ENCODE results near the gene HACE1.

Gene HACE1

GRCh38 chr6:104685871-104686549 lies 173.7 kb downstream of the HACE1 start:
- no peak for DNase-seq (ENCODE audit: low read depth)

GRCh38 chr6:104684911-104685415 lies 174.8 kb downstream of the HACE1 start:
- DNase-seq (ENCODE audit: low read depth), result no peak

- no peak for DNase-seq (ENCODE audit: low read depth)
Measured at GRCh38 chr6:104683809-104684208, 175.9 kb downstream of the HACE1 start.

- DNase-seq (ENCODE audit: low read depth), result peak; percentile 40
Measured at GRCh38 chr6:104682722-104683643, 176.7 kb downstream of the HACE1 start.

- DNase-seq (ENCODE audit: low read depth), result no peak
Measured at GRCh38 chr6:104680539-104680938, 179.2 kb downstream of the HACE1 start.

GRCh38 chr6:104679971-104680370 lies 179.7 kb downstream of the HACE1 start:
- DNase-seq (ENCODE audit: low read depth), result no peak

Measured in stimulated activated CD8-positive, alpha-beta memory T cell treated with anti-CD3 and anti-CD28 coated beads, Interleukin-4, amount 100 ng/mL, for 24 hours (primary cell).